Prostate gland (tissue), 2 donors: Measurements from ENCODE around the gene CD46. TPM values are rescaled to one million over a fixed set of nuclear protein-coding genes. Genes with fewer than 3 reads are reported as not detected.

Experiments used
- DNase-seq: peaks from one replicate; pipeline ENCODE4 v3.0.0-alpha.2; 2019; ENCODE audit warnings: low spot score
- H3K27ac ChIP-seq, 2 donors: fragments of 200-600 bp; sonication (generic); 2 replicates each; pipeline ENCODE4 v1.5.1; 2017 to 2019
- H3K27me3 ChIP-seq: fragments of 200-600 bp; sonication (generic); replicated peaks from 2 replicates; pipeline ENCODE4 v1.5.1; 2019; ENCODE audit not compliant: insufficient read depth
- H3K36me3 ChIP-seq, 2 donors: fragments of 200-600 bp; sonication (generic); 1 replicate in 1 of 2; 2 replicates in 1 of 2; pipeline versions ENCODE4 v1.5.1 to v1.8.1; 2017 to 2019
- H3K4me1 ChIP-seq: fragments of 200-600 bp; sonication (generic); replicated peaks from 2 replicates; pipeline ENCODE4 v1.5.1; 2019
- H3K4me3 ChIP-seq, 2 donors: fragments of 200-600 bp; sonication (generic); 2 replicates each; pipeline ENCODE4 v1.5.1; 2017 to 2019
- H3K9me3 ChIP-seq: fragments of 200-600 bp; sonication (generic); 2 replicates; pipeline ENCODE4 v1.5.1; 2017
- POLR2A ChIP-seq: fragments of 450-650 bp; IDR thresholded peaks from one replicate; pipeline ENCODE4 v1.6.1; 2016; ENCODE audit warnings: antibody characterized with exemption, mild to moderate bottlenecking
- POLR2AphosphoS5 ChIP-seq: sonication (generic); formaldehyde crosslinking; IDR thresholded peaks from one replicate; pipeline ENCODE4 v1.6.1; 2017; ENCODE audit warnings: antibody characterized with exemption
- WGBS: methylation state at CpG from one replicate; pipeline ENCODE4 v1.1.5; 2018; 5-methylcytosine and 5-hydroxymethylcytosine counted together
- intact Hi-C: fragments of 100-400 bp; cut with DNase I; formaldehyde crosslinking; loops from one replicate; pipeline ENCODE4 v1.14.2; 2022
- total RNA-seq, 2 donors: library from RNA; depleted of rRNA; stranded (reverse); fragments of >200 nt; gene quantifications; one replicate each; pipeline ENCODE4 v1.1.0, GENCODE V29; 2016
- TF ChIP-seq, protein P1 (sequence below), 4 experiments: fragments of 200-600 bp in 2 of 4; fragments of 450-650 bp in 2 of 4; sonication (generic) in 2 of 4; IDR thresholded peaks; 1 replicate in 3 of 4; 2 replicates in 1 of 4; pipeline ENCODE4 v1.5.1; 2016 to 2019; ENCODE audit warnings: antibody characterized with exemption in 4 of 4, mild to moderate bottlenecking in 2 of 4, moderate library complexity in 2 of 4

Gene CD46
- total RNA-seq, 2 donors from 2014 or later = 173 to 327 TPM

DNA sequence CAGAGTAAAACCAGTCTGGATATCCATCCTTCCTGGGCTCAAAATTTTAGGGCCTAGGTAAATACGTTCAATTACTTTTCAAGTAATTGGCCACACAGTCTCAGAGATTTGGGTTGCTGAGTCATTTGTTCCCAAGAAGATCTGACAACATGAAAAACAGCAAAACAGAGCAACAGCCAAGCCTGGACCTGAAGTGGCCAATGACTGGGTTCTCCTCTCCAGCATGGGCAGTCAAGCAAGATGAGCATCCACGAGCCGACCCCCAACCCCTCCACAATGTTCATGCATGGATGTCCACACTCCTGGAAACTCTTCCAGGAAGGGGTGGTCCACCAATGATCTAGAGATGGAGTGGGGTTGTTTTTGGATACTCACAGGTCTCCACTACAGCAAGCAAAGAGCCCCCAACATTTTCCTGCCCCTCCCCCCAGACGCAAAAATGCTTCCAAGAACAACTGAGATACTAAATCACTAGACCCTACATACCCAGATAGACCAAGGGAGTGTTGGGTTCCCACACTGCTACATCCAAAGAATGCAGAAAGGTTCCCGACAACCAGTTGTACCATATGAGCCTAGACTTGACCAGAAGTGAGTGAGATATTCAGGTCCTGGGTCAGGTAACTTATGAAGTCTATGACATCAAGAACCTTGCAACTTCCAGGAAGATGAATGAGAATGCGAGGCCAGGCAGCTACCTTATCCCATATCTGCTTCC, 73.0 kb downstream of the CD46 start:
- Histone ChIP-seq H3K4me1 (peaks cover 47% of the 10 kb centered on the region), H3K9me3 (no peaks in the 10 kb centered on the region), H3K27me3 (no peaks in the 10 kb centered on the region), H3K4me3 (no peak overlapping the region), H3K36me3 (no peaks in the 10 kb centered on the region), H3K27ac (peak overlapping the region; percentile 99)
- intact Hi-C loops = loop anchor here (5.0 kb wide), 2 partner anchors 137 to 417 kb away; partner anchors contain the start of gene PLXNA2
- 88% methylated on average over 6 of the region's 6 CpGs for WGBS
- DNase-seq = no peak
- no peak for TF ChIP-seq POLR2AphosphoS5
- TF ChIP-seq, protein P1, sequence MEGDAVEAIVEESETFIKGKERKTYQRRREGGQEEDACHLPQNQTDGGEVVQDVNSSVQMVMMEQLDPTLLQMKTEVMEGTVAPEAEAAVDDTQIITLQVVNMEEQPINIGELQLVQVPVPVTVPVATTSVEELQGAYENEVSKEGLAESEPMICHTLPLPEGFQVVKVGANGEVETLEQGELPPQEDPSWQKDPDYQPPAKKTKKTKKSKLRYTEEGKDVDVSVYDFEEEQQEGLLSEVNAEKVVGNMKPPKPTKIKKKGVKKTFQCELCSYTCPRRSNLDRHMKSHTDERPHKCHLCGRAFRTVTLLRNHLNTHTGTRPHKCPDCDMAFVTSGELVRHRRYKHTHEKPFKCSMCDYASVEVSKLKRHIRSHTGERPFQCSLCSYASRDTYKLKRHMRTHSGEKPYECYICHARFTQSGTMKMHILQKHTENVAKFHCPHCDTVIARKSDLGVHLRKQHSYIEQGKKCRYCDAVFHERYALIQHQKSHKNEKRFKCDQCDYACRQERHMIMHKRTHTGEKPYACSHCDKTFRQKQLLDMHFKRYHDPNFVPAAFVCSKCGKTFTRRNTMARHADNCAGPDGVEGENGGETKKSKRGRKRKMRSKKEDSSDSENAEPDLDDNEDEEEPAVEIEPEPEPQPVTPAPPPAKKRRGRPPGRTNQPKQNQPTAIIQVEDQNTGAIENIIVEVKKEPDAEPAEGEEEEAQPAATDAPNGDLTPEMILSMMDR (IDR thresholded peaks at IDR 0.05) = no peak
- TF ChIP-seq POLR2A = no peak

DNA sequence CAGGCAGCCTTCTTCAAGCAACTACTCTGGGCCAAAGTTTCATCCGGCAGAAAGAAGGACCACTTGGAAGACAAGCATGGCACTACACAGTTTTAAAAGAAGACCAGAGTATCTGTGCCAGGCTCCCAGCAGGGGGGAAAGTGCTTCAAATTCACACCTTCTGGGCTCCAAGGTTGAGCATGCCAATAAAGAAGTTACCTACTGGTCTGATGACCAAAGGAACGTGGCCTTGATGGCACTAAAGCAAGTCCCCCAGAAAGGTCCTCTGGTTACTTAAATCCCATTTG, 73.5 kb downstream of the CD46 start:
- Histone ChIP-seq H3K27ac (peak overlapping the region; percentile 99), H3K27me3 (no peaks in the 10 kb centered on the region), H3K36me3 (no peaks in the 10 kb centered on the region), H3K9me3 (no peaks in the 10 kb centered on the region), H3K4me3 (no peak overlapping the region), H3K4me1 (peaks cover 43% of the 10 kb centered on the region)
- WGBS = 72% methylated on average over 2 of the region's 2 CpGs
- intact Hi-C loops = loop anchor here (5.0 kb wide), 2 partner anchors 137 to 417 kb away; partner anchors contain the start of gene PLXNA2
- DNase-seq = no peak
- TF ChIP-seq POLR2A (no peak), POLR2AphosphoS5 (no peak)
- TF ChIP-seq, protein P1 (IDR thresholded peaks at IDR 0.05) = no peak

DNA sequence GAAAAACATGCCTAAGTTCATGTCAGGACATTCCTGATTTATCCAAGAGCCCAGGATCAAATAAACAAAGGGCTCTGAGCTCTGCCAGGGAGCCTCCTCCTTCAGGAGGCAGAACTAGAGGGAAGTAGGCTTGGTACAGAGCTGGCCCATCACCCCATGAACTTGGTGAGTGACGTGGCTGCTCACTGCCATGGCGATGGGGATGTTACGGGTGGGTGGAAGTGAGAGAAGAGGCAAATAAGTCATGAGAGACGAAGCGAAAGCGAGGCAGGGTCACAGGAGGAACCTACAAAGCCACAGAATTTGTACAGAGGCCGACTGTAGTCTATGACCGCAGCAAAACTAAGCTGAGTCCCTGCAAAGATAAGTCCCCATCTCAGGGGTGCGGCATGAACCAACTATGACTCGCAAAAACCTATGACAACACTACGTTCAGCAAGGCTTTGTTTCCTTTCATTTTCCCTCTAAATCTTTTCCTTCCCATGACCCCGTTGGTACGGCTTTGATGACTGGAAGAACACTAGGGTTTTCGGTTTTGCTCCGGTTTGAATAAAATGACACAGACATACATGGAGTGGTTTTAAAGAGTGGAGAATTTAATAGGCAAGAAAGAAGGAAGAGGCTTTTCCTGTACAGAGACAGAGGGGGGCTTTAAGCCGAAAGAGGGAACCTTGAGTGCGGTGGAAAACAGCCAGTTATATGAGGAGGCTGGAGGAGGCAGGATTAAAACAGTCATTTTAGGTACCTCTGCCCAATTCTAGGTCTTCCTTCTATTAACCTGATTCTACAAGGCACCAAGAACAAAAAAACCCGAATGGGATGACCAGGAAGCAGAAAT, 74.1 kb downstream of the CD46 start:
- H3K27ac ChIP-seq = peak overlapping the region; percentile 99
- WGBS = 45% methylated on average over 18 of the region's 18 CpGs
- no peak for DNase-seq
- peak overlapping the region in 1 of 2 donors; percentile 9 for H3K4me3 ChIP-seq
- H3K36me3 ChIP-seq = no peaks in the 10 kb centered on the region
- TF ChIP-seq POLR2A = no peak
- no peak for TF ChIP-seq POLR2AphosphoS5
- TF ChIP-seq, protein P1 (IDR thresholded peaks at IDR 0.05) = no peak
- H3K4me1 ChIP-seq = peaks cover 41% of the 10 kb centered on the region
- H3K27me3 ChIP-seq = no peaks in the 10 kb centered on the region
- H3K9me3 ChIP-seq = no peaks in the 10 kb centered on the region
- intact Hi-C loops = loop anchor here (5.0 kb wide), 2 partner anchors 136 to 416 kb away; partner anchors contain the start of gene PLXNA2

DNA sequence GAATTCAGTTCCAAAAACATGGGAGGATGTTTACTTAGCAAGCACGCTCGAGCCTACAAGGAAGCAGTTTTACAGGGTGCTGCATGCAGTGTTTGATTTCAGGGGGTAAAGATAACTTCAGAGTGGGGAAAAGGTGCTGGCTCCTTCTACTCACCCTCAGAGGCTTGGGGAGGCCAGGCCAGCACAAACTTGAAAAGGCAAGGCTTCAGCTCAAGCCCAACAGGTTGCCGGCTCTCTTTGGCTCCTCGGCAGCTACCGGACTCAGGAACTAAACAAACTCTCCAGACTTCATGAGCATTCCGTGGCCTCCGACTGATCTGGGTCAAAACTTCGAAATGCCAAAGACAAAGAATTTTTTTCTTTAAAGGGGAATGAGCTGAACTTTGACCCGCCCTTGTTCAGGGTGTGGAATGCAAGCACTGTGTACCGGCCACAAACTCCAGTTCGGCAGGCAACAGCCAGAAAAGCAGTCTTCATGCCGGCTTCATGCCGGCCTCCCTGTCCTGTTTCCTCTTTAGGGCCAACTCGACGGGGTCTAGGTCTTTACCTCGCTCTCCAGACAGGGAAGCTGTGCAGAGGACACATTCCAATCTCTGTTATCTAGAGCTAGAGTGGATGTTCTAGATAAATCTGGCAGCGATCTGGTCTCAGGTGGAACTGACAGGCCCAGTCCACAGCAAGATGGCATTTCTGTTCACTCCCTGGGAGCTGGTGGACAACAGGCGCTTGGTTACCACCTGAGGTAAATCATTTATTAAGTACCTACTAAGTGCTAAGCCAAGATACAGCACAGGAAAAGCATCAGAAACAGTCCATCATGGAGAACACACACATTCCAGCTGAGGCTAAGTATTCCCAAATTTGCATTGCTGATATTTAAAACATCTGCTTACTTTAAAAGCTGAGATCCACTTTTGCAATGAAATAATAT, 75.0 kb downstream of the CD46 start:
- peaks cover 38% of the 10 kb centered on the region for H3K4me1 ChIP-seq
- peak overlapping the region in 1 of 2 donors; percentile 9 for H3K4me3 ChIP-seq
- intact Hi-C loops = loop anchor here (5.0 kb wide), 2 partner anchors 135 to 415 kb away; partner anchors contain the start of gene PLXNA2
- H3K27me3 ChIP-seq = no peaks in the 10 kb centered on the region
- H3K9me3 ChIP-seq = no peaks in the 10 kb centered on the region
- 17% methylated on average over 18 of the region's 18 CpGs for WGBS
- peak overlapping the region; percentile 99 for H3K27ac ChIP-seq
- DNase-seq = peak; percentile 73
- no peaks in the 10 kb centered on the region for H3K36me3 ChIP-seq
- peak; percentile 23 for TF ChIP-seq POLR2A
- TF ChIP-seq, protein P1 (IDR thresholded peaks at IDR 0.05) = no peak
- peak; percentile 89 for TF ChIP-seq POLR2AphosphoS5
